ENCODE results near the gene RICTOR.
"Not testable (repeated sequence)": the region's sequence is repeated elsewhere in the genome, so short reads cannot be mapped to it uniquely, and the experiment has no call there.

The RICTOR gene

GRCh38 chr5:39016587-39017275 lies 57.5 kb downstream of the RICTOR start:
- DNase-seq (ENCODE audit: extremely low read depth, low read depth) = no peak
- no peak overlapping the region for H3K4me3 ChIP-seq (replicated peaks; ENCODE audit: low read depth, low read length)
- no peak for TF ChIP-seq CTCF (IDR thresholded peaks at IDR 0.05; ENCODE audit: low read depth, low read length, missing control alignments)

GRCh38 chr5:39015743-39016586 lies 58.2 kb downstream of the RICTOR start:
- no peak for TF ChIP-seq CTCF (IDR thresholded peaks at IDR 0.05; ENCODE audit: low read depth, low read length, missing control alignments)
- no peak overlapping the region for H3K4me3 ChIP-seq (replicated peaks; ENCODE audit: low read depth, low read length)
- DNase-seq (ENCODE audit: extremely low read depth, low read depth) = peak; percentile 58

GRCh38 chr5:39014561-39014960 lies 59.6 kb downstream of the RICTOR start:
- no peak overlapping the region for H3K4me3 ChIP-seq (replicated peaks; ENCODE audit: low read depth, low read length)
- DNase-seq (ENCODE audit: extremely low read depth, low read depth) = no peak
- TF ChIP-seq CTCF (IDR thresholded peaks at IDR 0.05; ENCODE audit: low read depth, low read length, missing control alignments) = no peak

GRCh38 chr5:39013938-39014337 lies 60.3 kb downstream of the RICTOR start:
- no peak for DNase-seq (ENCODE audit: extremely low read depth, low read depth)
- no peak overlapping the region for H3K4me3 ChIP-seq (replicated peaks; ENCODE audit: low read depth, low read length)
- no peak for TF ChIP-seq CTCF (IDR thresholded peaks at IDR 0.05; ENCODE audit: low read depth, low read length, missing control alignments)

- H3K4me3 ChIP-seq (replicated peaks; ENCODE audit: low read depth, low read length); DNase-seq (ENCODE audit: extremely low read depth, low read depth): not testable (repeated sequence)
Observed at GRCh38 chr5:39010958-39011357, 63.2 kb downstream of the RICTOR start.

GRCh38 chr5:39009981-39010380 lies 64.2 kb downstream of the RICTOR start:
- no peak overlapping the region for H3K4me3 ChIP-seq (replicated peaks; ENCODE audit: low read depth, low read length)
- no peak for TF ChIP-seq CTCF (IDR thresholded peaks at IDR 0.05; ENCODE audit: low read depth, low read length, missing control alignments)
- no peak for DNase-seq (ENCODE audit: extremely low read depth, low read depth)

GRCh38 chr5:39009280-39009679 lies 64.9 kb downstream of the RICTOR start:
- DNase-seq (ENCODE audit: extremely low read depth, low read depth) = no peak
- no peak for TF ChIP-seq CTCF (IDR thresholded peaks at IDR 0.05; ENCODE audit: low read depth, low read length, missing control alignments)
- no peak overlapping the region for H3K4me3 ChIP-seq (replicated peaks; ENCODE audit: low read depth, low read length)

Measured in HFF-Myc (cell line).